ENCODE measurements around the gene LCE3C.
"Not testable (repeated sequence)": the region's sequence is repeated elsewhere in the genome, so short reads cannot be mapped to it uniquely, and the experiment has no call there.

The LCE3C gene, protein sequence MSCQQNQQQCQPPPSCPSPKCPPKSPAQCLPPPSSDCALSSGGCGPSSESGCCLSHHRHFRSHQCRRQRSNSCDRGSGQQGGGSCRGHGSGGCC

DNA sequence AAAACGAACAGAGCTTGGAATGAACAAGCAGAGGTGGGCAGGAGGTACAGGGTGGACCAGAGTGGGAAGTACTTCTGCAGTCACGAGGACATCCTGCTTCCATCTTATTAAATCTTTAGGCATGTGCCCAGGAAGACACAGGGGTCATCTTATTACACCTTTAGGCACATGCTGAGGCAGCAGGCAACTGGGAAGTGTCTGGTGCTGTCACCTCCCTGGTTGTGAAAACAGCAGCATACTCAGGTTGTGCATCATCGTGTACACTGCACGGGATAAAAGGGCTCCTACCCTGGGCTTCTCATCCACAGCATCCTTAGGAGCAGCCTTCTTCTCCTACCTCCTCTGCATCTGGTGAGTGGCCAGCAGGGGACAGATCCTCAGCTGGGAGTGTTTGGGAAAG is at the start of gene LCE3C:
TSS of gene LCE3C (plus strand) at position 301 of the 400 bp plus-strand sequence. CDS start 498 bp downstream, outside the sequence.
- DNase-seq, result no peak

DNA sequence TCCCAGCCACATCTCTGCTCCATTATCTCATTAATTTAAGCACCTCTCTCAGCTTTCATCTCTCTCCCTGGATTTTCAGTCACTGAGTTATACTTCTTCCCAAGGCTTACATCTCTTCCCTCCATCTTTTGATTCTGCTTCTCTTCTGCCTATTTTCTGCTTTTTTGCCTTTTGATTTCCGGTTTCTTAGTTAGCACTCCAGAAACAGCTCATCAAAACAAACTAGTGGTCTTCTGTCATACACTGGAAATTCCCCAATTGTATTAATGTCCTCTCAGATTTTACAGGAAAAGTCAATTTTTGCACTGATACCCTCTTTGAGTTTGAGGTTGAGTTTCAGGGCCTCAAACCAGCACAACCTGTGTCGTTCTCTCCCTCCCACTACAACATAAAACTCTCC is 34.9 kb upstream of the LCE3C start:
- DNase-seq, result no peak

DNA sequence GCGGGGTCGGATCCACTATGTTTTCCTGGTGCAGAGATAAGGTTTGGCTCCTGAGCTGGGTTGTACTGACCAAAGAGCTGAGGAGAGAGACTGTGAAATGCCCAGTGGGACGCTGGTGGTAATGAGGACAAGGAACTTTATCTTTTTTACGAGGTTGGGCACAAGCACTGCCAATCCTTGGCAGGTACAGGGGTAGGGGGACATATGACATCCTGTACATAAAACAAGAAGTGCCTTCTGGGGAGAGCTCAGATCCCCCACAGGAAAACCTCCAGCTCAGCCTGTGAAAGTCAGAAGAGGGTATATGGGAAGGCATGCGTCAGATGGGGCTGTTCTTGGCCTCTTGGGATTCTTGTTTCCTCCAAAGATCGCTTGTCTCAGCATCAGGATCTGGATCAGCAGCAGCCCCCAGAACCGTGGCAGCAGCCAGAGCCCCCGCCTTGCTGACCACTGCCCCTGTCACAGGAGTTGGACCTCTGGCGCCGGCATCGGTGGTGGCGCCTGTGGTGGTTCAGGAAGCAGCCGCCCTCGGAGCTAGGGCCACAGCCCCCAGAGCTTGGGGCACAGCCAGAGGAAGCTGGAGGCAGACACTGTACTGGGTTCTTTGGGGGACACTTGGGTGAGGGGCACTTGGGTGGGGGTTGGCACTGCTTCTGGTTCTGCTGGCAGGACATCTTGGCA is 34.4 kb upstream of the LCE3C start:
- DNase-seq, result no peak

DNA sequence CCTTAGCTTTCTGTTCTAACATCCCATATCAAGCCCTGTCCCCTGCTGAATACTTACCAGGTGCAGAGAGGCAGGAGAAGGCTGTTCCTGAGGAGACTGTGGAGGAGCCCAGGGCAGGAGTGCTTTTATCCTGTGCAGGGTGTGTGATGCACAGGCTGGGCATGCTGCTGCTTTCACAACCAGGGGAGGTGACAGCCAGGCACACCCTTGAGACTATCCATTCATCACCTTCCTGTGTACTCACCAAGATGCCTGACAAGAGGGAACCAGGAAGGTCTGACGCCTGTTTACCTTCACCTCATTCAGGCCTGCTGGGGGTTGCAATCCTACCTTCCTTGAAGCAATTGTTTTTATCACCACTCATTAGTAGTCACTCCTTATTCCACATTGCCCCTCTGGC is 33.4 kb upstream of the LCE3C start, which contains the start of gene LCE3E:
TSS of gene LCE3E (minus strand) at position 100 of the 400 bp plus-strand sequence. CDS start 572 bp downstream, outside the sequence.
- DNase-seq, result no peak

DNA sequence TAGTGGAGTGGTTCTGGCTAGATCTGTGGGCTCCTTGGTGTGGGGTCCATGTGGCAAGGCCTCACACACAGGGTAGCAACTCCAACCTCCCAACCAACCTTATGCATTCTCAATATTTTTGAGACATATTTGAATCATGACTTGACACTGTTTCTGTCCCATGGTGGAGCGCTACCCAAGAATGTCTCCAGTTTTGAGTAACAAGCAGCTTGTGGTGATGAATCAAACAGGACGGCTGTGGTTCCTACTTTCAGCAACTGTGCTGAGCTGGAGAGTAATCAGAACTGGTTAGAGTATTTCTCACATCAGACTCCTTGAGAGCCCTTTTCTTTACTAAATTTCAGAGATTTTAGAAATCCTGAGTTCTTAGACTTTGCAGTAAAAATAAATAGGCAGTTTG is 22.9 kb upstream of the LCE3C start:
- no peak for DNase-seq

DNA sequence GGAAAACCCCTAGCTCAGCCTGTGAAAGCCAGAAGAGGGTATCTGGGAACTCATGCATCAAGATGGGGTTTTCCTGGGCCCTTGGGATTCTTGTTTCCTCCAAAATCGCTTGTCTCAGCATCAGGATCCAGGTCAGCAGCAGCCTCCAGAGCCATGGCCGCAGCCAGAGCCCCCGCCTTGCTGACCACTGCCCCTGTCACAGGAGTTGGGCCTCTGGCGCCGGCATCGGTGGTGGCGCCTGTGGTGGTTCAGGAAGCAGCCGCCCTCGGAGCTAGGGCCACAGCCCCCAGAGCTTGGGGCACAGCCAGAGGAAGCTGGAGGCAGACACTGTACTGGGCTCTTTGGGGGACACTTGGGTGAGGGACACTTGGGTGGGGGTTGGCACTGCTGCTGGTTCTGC is 20.5 kb upstream of the LCE3C start:
- not testable (repeated sequence) for DNase-seq

DNA sequence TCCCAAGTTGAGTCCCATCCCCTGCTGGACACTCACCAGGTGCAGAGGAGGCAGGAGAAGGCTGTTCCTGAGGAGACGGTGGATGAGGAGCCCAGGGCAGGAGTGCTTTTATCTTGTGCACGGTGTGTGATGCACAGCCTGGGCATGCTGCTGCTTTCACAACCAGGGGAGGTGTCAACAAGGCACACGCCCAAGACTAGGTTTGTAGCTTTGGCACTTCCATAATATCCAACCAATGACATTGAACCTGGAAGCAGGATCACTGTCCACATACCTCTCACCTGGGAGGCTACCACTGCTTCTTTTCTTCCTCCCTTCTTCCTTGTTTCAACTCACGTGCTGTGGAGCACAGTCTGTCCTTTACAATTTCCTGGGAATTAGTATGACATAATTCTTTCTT is 19.6 kb upstream of the LCE3C start, which contains the start of gene LCE3D:
TSS of gene LCE3D (minus strand) at position 84 of the 400 bp plus-strand sequence. CDS start 580 bp downstream, outside the sequence.
- DNase-seq, result no peak

DNA sequence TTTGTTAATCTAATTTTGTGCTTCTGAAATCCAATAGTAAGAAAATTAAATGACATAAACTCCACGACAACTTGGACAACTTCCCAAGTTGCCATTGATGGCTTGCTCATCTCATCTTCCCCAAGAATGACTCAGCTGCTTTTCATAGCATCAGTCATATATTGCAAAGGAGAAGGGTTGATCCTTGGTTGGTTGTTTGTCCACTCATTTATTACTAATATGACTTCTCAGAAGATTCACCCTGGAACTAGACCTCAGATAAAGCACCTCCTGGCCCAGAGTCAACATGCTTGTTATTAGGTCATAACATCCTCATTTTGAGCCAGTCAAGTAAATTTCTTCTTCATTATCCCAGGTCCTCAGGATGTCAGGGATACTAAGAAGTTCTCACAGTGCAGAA is 17.4 kb upstream of the LCE3C start:
- no peak for DNase-seq

DNA sequence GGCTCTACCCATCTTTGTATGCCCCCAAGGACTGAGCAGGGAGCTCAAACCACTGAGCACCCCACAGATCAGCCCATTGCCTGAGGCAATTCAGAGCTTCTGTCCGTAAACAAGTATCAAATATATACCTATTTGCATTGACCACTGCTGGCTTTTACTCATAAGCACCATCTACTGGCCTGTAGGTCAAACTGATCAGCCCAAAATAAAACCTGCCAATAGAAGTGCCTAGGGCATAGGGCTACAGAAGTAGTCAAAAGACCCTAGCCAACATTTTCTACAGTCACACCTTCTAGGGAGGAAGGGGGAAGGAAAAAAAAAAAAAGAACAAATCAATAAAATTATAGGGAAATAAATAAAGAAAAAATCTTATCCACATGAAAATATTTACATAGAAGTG is 14.4 kb upstream of the LCE3C start:
- DNase-seq, result no peak

DNA sequence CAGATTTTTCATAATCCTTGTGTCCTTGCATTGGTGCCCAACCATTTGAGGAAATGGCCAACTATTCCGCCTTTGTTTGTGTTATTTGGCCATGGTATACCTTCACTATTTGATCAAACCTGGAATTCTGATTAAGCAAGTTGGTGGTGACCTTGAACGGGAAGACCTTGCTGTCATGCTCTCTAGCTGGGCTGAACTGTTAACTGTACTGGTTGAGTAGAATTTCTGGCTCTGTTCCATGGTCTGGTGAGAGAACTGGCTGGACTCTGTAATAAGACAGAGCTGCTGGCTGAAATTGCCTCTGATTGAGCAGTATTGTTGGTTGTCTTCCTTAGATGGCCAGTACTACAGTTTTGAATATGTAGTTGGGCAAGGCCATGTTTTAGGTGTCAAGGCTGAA is 3.0 kb upstream of the LCE3C start:
- DNase-seq, result no peak

DNA sequence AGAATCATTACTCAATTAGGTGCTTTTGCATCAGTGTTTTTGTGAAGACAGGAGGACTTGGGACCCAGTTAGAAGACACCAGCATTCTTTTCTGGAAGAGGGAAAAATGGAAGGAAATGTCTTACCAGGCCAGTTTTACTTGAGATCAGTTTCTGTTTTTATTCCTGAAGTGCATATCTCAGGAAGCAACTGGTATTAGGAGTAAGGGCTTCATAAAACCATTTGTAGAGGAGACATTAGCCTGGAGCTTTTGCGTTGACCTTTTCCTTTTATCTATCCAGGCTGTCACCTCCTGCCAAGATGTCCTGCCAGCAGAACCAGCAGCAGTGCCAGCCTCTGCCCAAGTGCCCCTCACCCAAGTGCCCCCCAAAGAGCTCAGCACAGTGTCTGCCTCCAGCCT is 13.5 kb downstream of the LCE3C start, which contains the start of gene LCE3B:
TSS of gene LCE3B (plus strand) at position 301 of the 400 bp plus-strand sequence. CDS start at position 301, 0 bp downstream.
- no peak for DNase-seq

DNA sequence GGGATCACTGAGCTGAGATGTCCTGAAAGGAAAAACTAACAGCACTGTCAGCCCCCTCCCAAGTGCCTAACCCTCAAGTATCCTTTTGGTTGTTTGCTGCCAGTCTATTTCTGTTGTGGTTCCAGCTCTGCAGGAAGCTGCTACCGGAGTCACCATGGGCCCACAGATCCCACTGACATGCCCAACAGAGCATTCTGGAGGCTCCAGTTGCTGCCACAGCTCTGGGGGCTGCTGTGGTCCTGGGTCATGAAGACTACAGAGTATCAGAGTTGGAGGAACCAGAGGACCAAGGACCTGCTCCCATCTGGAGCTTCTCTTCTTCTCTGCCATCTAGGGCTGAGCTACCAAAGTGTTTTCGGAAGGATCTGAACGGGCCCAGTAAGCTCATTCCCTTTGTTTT is 22.0 kb downstream of the LCE3C start:
- DNase-seq, result no peak

DNA sequence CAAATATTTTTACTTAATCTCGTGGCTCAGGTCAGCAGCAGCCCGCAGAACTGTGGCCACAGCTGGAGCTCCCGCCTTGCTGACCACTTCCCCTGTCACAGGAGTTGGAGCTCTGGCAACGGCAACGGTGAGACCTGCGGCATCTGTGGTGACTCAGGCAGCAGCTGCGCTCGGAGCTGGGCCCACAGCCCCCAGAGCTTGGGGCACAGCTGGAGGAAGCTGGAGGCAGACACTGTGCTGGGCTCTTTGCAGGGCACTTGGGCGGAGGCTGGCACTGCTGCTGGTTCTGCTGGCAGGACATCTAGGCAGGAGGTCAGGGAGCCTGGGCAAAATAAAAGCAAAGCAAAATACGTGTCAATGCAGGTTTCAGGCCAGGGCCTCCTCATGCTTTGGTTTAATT is 22.8 kb downstream of the LCE3C start, which contains the start of gene LCE3A:
TSS of gene LCE3A (minus strand) at position 301 of the 400 bp plus-strand sequence. CDS start at position 301, 0 bp downstream.
- DNase-seq, result no peak

DNA sequence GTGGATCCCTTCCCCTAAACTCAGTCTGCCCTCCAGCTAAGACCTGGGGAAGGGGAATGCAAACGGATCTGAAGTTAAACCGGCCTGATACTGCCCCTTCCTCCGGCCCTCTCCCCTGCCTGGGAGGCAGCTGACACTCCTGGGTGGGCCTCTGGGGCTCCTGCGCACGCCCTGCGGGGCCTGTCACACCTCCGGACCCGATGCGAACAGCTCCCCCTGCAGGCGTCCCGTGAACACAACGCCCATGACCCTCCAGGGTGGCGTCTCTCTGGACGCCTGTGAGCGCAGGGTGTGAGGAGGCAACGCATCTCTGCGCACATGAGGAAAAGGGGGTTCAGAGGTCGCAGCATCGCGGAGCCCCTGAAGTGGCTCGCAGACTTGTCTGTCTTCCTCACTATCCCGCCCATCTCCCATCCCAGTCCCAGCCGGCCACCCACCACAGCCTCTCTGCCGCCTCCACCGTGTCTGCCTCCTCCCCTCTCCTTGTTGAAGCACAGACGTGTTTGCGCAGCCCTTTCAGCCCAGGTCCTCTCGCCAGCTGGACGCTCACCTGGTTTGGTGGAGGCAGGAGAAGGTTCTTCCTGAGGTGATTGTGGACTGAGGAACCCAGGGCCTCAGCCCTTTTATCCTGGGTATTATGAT is 23.3 kb downstream of the LCE3C start:
- no peak for DNase-seq

DNA sequence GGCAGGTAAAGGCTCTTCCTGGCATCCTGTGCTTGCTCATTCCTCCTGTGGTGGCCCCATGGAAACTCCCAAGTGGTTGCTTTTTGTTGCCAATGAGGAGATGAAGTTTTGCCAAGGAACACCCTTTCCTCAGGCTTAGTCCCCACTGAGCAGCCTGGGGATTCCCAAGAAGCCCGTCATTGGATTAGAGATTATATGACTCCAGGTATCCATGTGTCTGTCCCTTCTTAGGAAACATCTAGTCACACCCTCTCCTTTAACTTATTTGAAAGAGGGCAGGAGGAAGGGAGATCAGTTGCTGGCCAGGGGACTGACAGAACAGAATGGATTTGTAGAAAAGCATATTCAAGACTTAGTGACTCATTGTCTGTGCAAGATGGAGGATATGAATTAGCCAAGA is 26.7 kb downstream of the LCE3C start:
- DNase-seq, result no peak

DNA sequence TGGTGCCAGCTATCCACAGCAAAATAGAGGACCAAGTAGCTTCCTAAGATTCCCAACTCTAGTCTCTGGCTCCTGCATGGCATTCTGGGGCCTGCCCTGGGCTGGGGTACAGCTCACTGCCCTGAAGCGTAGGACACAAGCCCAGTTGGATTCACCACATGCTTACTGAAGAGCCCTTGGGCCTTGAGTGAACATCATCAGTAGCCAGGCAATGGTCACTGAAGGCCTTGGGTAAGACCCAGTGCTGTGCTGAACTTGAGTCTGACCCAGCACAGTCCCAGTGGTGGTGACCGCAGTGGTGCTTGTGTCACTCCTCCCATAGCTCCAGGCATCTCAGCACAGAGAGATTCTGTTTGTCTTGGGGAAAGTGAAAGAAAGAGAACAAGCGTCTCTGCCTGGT is 30.6 kb downstream of the LCE3C start:
- no peak for DNase-seq

DNA sequence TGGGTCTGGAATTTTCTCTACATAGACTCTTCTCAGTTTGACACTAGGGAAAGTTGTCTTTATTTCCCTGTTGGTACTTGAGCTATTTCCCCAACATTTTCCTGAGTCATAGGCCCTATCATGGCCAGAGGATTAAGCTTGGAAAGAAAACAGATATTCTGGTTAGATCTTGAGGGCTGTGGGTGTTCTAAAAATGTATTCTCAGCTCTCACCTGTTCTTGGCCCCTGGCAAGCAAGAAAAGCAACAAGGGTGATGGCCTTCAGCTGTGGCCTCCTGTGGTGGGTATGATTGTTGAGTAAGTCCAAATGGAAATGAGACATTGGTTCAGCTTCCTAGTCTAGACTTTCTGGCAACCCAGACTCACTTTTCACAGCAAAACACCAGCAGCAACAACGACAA is 40.3 kb downstream of the LCE3C start:
- DNase-seq, result no peak

DNA sequence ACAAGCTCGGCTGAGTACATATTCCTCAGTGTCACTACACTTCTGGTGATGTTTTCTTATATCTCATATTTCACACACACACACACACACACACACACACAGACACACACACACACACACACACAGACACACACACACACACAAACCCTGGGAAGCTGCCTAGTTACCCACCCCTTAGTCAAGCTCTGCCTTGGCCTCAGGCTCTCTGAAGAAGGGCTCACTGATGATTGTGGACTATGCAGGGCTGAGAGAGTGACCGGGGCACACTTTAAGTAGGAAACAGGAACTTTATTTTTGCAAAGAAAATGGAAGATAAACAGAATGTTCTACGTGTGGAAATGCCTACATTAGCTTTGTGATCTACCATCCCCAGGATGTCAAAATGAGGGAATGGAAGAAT is 43.9 kb downstream of the LCE3C start:
- DNase-seq, result no peak

DNA sequence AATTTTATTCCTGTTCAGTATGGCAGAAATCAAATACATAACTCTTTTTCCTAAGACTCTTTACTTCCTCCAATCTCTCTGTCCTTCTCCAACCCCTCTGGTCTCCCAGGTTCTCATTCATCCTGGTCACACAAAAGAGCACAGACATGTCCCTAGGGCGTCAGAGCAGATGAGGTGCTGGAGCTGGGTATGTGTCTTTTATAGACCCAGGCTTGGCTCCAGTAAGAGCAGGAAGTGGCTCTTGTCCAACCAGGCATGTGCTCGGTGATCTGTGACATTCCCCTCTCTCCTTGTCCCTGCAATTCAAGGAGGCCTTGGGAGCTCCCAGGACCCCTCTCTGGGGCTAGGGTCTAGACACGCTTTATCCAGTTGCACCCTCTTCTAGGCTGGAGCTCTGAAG is 45.1 kb downstream of the LCE3C start:
- DNase-seq, result no peak

DNA sequence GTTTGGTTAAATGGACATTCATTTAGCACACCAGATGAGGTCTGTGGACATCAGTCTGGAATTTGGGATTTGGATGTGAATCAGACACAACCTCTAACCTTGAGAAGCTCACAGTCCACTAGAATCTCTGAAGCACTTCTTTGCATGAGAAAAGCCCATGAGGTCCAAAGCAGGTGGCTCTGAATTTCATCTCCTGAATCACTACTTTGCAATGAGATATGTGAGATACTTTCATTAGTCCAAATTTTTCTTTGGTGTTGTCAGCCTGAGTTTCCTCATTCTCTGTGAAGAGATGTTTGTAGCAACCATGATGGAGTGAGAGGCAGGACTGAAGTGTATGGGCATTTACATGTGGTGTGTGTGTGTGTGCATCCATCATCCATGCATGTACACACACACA is 46.6 kb downstream of the LCE3C start:
- DNase-seq, result no peak
